H1 (cell line): Measurements from ENCODE around the gene EOLA1. TPM values are rescaled to one million over a fixed set of nuclear protein-coding genes. Genes with fewer than 3 reads are reported as not detected.

Source experiments
- CTCF ChIA-PET: fragments of 300-600 bp; sonication (Branson Sonifier 250); formaldehyde crosslinking; loops from one replicate; lab custom pipeline; 2021; ENCODE audit not compliant: partially characterized antibody; lab: Charles Lee
- POLR2A ChIA-PET: fragments of 300-600 bp; sonication (Branson Sonifier 250); formaldehyde crosslinking; loops from one replicate; lab custom pipeline; 2021; ENCODE audit warnings: inconsistent platforms; ENCODE audit not compliant: partially characterized antibody; lab: Charles Lee
- DNase-seq, 2 experiments: peaks; one replicate each; pipeline versions ENCODE4 v3.0.0 to v3.0.0-alpha.2; 2010 to 2022; ENCODE audit warnings: low spot score in 2 of 2, low read depth in 1 of 2, mixed read lengths in 1 of 2
- FAIRE-seq: peaks from 2 replicates; lab custom pipeline; 2011; peaks lifted over from hg19 to GRCh38; lab: Jason Lieb, UNC
- H2AFZ ChIP-seq: 2 replicates; pipeline ENCODE4 v1.8.1; 2012; ENCODE audit warnings: low read length, inconsistent platforms
- H2AK5ac ChIP-seq: 2 replicates; pipeline ENCODE4 v1.6.1; 2013; ENCODE audit warnings: low read depth, low read length
- H2BK120ac ChIP-seq: replicated peaks from 2 replicates; pipeline ENCODE3; 2013; ENCODE audit warnings: low read depth, low read length, inconsistent platforms
- H2BK12ac ChIP-seq: 2 replicates; pipeline ENCODE4 v1.6.1; 2013; ENCODE audit warnings: low read depth, low read length
- H2BK15ac ChIP-seq: 2 replicates; pipeline ENCODE4 v1.6.1; 2013; ENCODE audit warnings: low read length
- H2BK20ac ChIP-seq: 2 replicates; pipeline ENCODE4 v1.6.1; 2013; ENCODE audit warnings: low read length
- H2BK5ac ChIP-seq: 2 replicates; pipeline ENCODE4 v1.6.1; 2013; ENCODE audit warnings: low read depth, low read length
- H3K14ac ChIP-seq: 2 replicates; pipeline ENCODE4 v1.6.1; 2013; ENCODE audit warnings: inconsistent platforms; ENCODE audit not compliant: insufficient read length
- H3K18ac ChIP-seq: 2 replicates; pipeline ENCODE4 v1.6.1; 2013; ENCODE audit warnings: low read length; ENCODE audit errors: extremely low read depth
- H3K23ac ChIP-seq: 2 replicates; pipeline ENCODE4 v1.6.1; 2013; ENCODE audit warnings: inconsistent platforms; ENCODE audit not compliant: insufficient read length
- H3K23me2 ChIP-seq: 2 replicates; pipeline ENCODE4 v1.6.1; 2013; ENCODE audit warnings: low read depth, low read length
- H3K27ac ChIP-seq: 2 replicates; pipeline ENCODE4 v1.6.1; 2011; ENCODE audit warnings: low read depth, low read length, inconsistent platforms
- H3K27me3 ChIP-seq, 4 experiments: replicated peaks in 1 of 4; 1 replicate in 1 of 4; 2 replicates in 3 of 4; pipeline versions ENCODE4 v1.6.1 to v1.8.1; 2011 to 2013; ENCODE audit warnings: low read length in 3 of 4, mild to moderate bottlenecking in 3 of 4, inconsistent platforms in 2 of 4, mixed read lengths in 2 of 4, moderate library complexity in 1 of 4; ENCODE audit not compliant: control insufficient read depth in 3 of 4, insufficient read depth in 3 of 4; ENCODE audit errors: extremely low read depth in 1 of 4
- H3K36me3 ChIP-seq, 4 experiments: 2 replicates each; pipeline versions ENCODE4 v1.6.1 to v1.8.1; 2011 to 2013; ENCODE audit warnings: mild to moderate bottlenecking in 4 of 4, low read length in 3 of 4, moderate library complexity in 2 of 4, control low read depth in 1 of 4, inconsistent platforms in 1 of 4; ENCODE audit not compliant: insufficient read depth in 4 of 4, control insufficient read depth in 2 of 4
- H3K4ac ChIP-seq: replicated peaks from 2 replicates; pipeline ENCODE3; 2013; ENCODE audit warnings: low read length, low read depth, mixed read lengths, inconsistent platforms; ENCODE audit not compliant: insufficient read length
- H3K4me1 ChIP-seq, 4 experiments: replicated peaks in 1 of 4; 1 replicate in 1 of 4; 2 replicates in 3 of 4; pipeline versions ENCODE4 v1.6.1 to v1.8.1; 2011 to 2013; ENCODE audit warnings: low read length in 3 of 4, inconsistent platforms in 2 of 4, mixed read lengths in 1 of 4; ENCODE audit not compliant: insufficient read depth in 4 of 4, control insufficient read depth in 3 of 4
- H3K4me2 ChIP-seq, 2 experiments: 2 replicates each; pipeline versions ENCODE4 v1.6.1 to v1.8.1; 2011 to 2013; ENCODE audit warnings: low read depth in 2 of 2, low read length in 2 of 2, control low read depth in 1 of 2, inconsistent platforms in 1 of 2, mild to moderate bottlenecking in 1 of 2; ENCODE audit not compliant: insufficient read depth in 1 of 2
- H3K4me3 ChIP-seq, 4 experiments: fragments of 200-600, 300-600 bp in 1 of 4; sonication (generic), shearing (Covaris generic), sonication (Bioruptor Twin) in 1 of 4; 2 replicates each; pipeline versions ENCODE4 v1.5.1 to v1.8.1; 2011 to 2016; ENCODE audit warnings: low read length in 4 of 4, low read depth in 3 of 4, control low read depth in 2 of 4, inconsistent platforms in 2 of 4, mild to moderate bottlenecking in 2 of 4, mixed read lengths in 1 of 4, moderate library complexity in 1 of 4; ENCODE audit not compliant: insufficient read depth in 2 of 4; ENCODE audit errors: extremely low read depth in 1 of 4
- H3K56ac ChIP-seq: replicated peaks from 2 replicates; pipeline ENCODE3; 2013; ENCODE audit warnings: low read depth, mild to moderate bottlenecking, mixed read lengths, low read length, inconsistent platforms; ENCODE audit not compliant: insufficient read length
- H3K79me1 ChIP-seq: 2 replicates; pipeline ENCODE4 v1.6.1; 2013; ENCODE audit warnings: low read depth, low read length, control low read depth
- H3K79me2 ChIP-seq, 2 experiments: 2 replicates each; pipeline versions ENCODE4 v1.6.1 to v1.8.1; 2012 to 2013; ENCODE audit warnings: low read length in 2 of 2, mild to moderate bottlenecking in 2 of 2, inconsistent platforms in 1 of 2; ENCODE audit not compliant: insufficient read depth in 2 of 2, control insufficient read depth in 1 of 2
- H3K9ac ChIP-seq, 4 experiments: replicated peaks in 1 of 4; 1 replicate in 1 of 4; 2 replicates in 3 of 4; pipeline versions ENCODE4 v1.6.1 to v1.8.1; 2011 to 2013; ENCODE audit warnings: low read depth in 3 of 4, low read length in 3 of 4, control low read depth in 2 of 4, mild to moderate bottlenecking in 2 of 4, moderate library complexity in 2 of 4, inconsistent platforms in 1 of 4; ENCODE audit errors: extremely low read depth in 1 of 4
- H3K9me3 ChIP-seq, 2 experiments: 2 replicates each; pipeline versions ENCODE4 v1.6.1 to v1.8.1; 2012 to 2013; ENCODE audit warnings: mild to moderate bottlenecking in 2 of 2, moderate library complexity in 2 of 2, control low read depth in 1 of 2, inconsistent platforms in 1 of 2, low read depth in 1 of 2, low read length in 1 of 2, mixed read lengths in 1 of 2; ENCODE audit not compliant: insufficient read depth in 2 of 2
- H4K20me1 ChIP-seq, 2 experiments: replicated peaks in 1 of 2; 2 replicates each; pipeline versions ENCODE3 to v1.8.1; 2011 to 2013; ENCODE audit warnings: inconsistent platforms in 2 of 2, low read length in 2 of 2, mild to moderate bottlenecking in 1 of 2; ENCODE audit not compliant: insufficient read depth in 2 of 2, control insufficient read depth in 1 of 2
- H4K5ac ChIP-seq: 2 replicates; pipeline ENCODE4 v1.6.1; 2013; ENCODE audit warnings: low read length, low read depth, mixed read lengths, inconsistent platforms; ENCODE audit not compliant: insufficient read length
- H4K8ac ChIP-seq: 2 replicates; pipeline ENCODE4 v1.8.0; 2013; ENCODE audit warnings: mild to moderate bottlenecking, moderate library complexity, low read length, inconsistent platforms; ENCODE audit not compliant: insufficient read depth; ENCODE audit errors: extremely low read depth
- H4K91ac ChIP-seq: replicated peaks from 2 replicates; pipeline ENCODE3; 2013; ENCODE audit warnings: low read length, mixed read lengths, inconsistent platforms; ENCODE audit not compliant: insufficient read length
- CEBPB ChIP-seq: IDR thresholded peaks from 2 replicates; pipeline ENCODE4 v1.6.1; 2012; ENCODE audit warnings: low read depth, low read length
- CHD1 ChIP-seq: IDR thresholded peaks from 2 replicates; pipeline ENCODE4 v1.6.1; 2012; ENCODE audit warnings: low read depth, low read length, improper control_type of control experiment
- MAX ChIP-seq: IDR thresholded peaks from 2 replicates; pipeline ENCODE4 v1.6.1; 2012; ENCODE audit warnings: inconsistent platforms
- SP2 ChIP-seq: IDR thresholded peaks from 2 replicates; pipeline ENCODE4 v1.6.1; 2012; ENCODE audit warnings: mild to moderate bottlenecking, low read length, inconsistent platforms
- SRF ChIP-seq: IDR thresholded peaks from 2 replicates; pipeline ENCODE4 v1.6.1; 2011; ENCODE audit warnings: mild to moderate bottlenecking, low read depth, low read length, moderate library complexity
- WGBS, 2 experiments: shearing (Covaris generic) in 1 of 2; methylation state at CpG; one replicate each; pipeline versions ENCODE4 v1.1.6 to v1.1.7; 2013 to 2015; ENCODE audit warnings: low lambda C conversion rate in 2 of 2, mixed read lengths in 2 of 2, inconsistent platforms in 1 of 2, low coverage in 1 of 2, missing lambda C conversion rate in 1 of 2; ENCODE audit not compliant: insufficient replicate concordance in 2 of 2, insufficient coverage in 1 of 2, insufficient read length in 1 of 2; ENCODE audit errors: extremely low coverage in 1 of 2, missing lambda C conversion rate in 1 of 2; 5-methylcytosine and 5-hydroxymethylcytosine counted together
- polyA plus RNA-seq, 7 experiments: library from polyadenylated mRNA; depleted of rRNA in 3 of 7; stranded (reverse) in 5 of 7; unstranded in 2 of 7; fragments of >200 nt in 5 of 7; fragments of 200-250 nt in 2 of 7; gene quantifications; 1 replicate in 5 of 7; 2 replicates in 1 of 7; 4 replicates in 1 of 7; pipeline versions ENCODE4 v1.2.1 to v1.2.3, GENCODE V29; 2011 to 2013; ENCODE audit warnings: missing spikeins in 2 of 7, mixed read lengths in 2 of 7
- total RNA-seq: library from RNA; stranded (reverse); fragmentation: NEBNext Ultra II Directional; extraction: Animal tissue kit (Norgen Biotek cat#: 25700); gene quantifications from 2 replicates; pipeline ENCODE4 v1.2.1, GENCODE V29; 2021

The EOLA1 gene
- total and polyA plus RNA-seq, 2 of the 8 experiments (the other 6 are each of a cell fraction or from before 2014, with no cell fraction given), result 5.4 to 7.6 TPM

DNA sequence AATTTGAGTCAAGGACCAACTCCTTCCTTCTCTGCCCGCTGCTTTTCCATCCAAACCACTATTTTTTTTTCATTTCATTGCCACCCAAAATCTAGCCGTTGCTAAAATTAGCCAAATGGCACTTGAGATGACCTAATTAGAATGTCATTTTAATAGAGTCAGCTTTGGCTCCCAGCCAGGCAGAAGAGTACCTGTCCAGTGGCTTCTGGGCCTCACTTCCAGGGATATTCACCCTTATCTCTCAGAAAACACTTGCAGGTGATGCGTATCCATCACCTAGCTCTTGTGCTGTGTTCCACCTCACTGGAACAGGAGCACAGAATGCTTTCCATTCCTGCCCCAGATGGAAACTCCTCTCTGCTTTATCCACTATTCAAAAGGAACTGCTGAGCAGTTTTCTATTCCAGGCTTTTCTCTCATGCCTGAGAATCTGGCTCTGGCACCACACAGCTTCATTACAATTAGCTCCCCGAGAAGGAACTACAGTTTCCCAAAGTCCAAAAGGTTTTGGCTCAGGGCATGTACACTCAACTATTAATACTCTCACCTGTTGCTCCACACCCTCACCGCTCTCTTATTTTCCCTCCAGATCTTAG lies 28.0 kb downstream of the EOLA1 start:
- Histone ChIP-seq H3K4ac (no peak overlapping the region), H3K56ac (no peak overlapping the region), H2AK5ac (no peak overlapping the region), H3K9me3 (no peaks in the 10 kb centered on the region), H4K5ac (no peak overlapping the region), H3K9ac (no peak overlapping the region), H3K4me3 (no peak overlapping the region), H2AFZ (no peak overlapping the region), H2BK15ac (no peak overlapping the region), H2BK5ac (no peak overlapping the region), H3K27me3 (no peaks in the 10 kb centered on the region), H3K79me2 (no peaks in the 10 kb centered on the region), H3K18ac (no peak overlapping the region), H4K8ac (no peak overlapping the region), H3K23ac (no peak overlapping the region), H3K27ac (no peak overlapping the region), H3K4me1 (no peaks in the 10 kb centered on the region), H3K23me2 (no peaks in the 10 kb centered on the region), H2BK12ac (no peak overlapping the region), H3K4me2 (no peak overlapping the region), H2BK120ac (no peak overlapping the region), H2BK20ac (no peak overlapping the region), H4K91ac (no peak overlapping the region), H3K14ac (no peak overlapping the region), H3K79me1 (no peaks in the 10 kb centered on the region), H4K20me1 (no peaks in the 10 kb centered on the region), H3K36me3 (no peaks in the 10 kb centered on the region)
- no peak for DNase-seq
- CTCF ChIA-PET, result no interaction called here
- no peak for FAIRE-seq
- TF ChIP-seq CEBPB, result no peak
- no peak for TF ChIP-seq CHD1
- no peak for TF ChIP-seq MAX
- TF ChIP-seq SRF, result no peak
- TF ChIP-seq SP2, result no peak
- POLR2A ChIA-PET, result no interaction called here
- WGBS, 2 experiments, result 91% methylated on average over 5 of the region's 5 CpGs; no CpG with 5 or more reads in 1 of the 2 experiments
